HG03039 (cell line): Measurements from ENCODE around the gene PABPC3.

Source experiments
- ATAC-seq: cut with Tn5 transposase; IDR thresholded peaks from one replicate; pipeline ENCODE4 v1.9.1; 2021; ENCODE audit warnings: mild to moderate bottlenecking, moderate library complexity; ENCODE audit not compliant: unreplicated experiment

PABPC3 gene

GRCh38 chr13:25110956-25111584 is 15.1 kb downstream of the PABPC3 start:
- no peak for ATAC-seq

GRCh38 chr13:25111585-25111956 is 15.6 kb downstream of the PABPC3 start:
- ATAC-seq = no peak

- ATAC-seq = no peak
These were observed 16.8 kb downstream of the PABPC3 start for GRCh38 chr13:25112695-25113255.

- peak; percentile 53 for ATAC-seq
These were observed 18.3 kb downstream of the PABPC3 start for GRCh38 chr13:25114220-25114619.

GRCh38 chr13:25116044-25116443 is 20.1 kb downstream of the PABPC3 start:
- no peak for ATAC-seq

GRCh38 chr13:25117312-25117711 is 21.4 kb downstream of the PABPC3 start:
- no peak for ATAC-seq

- no peak for ATAC-seq
These were observed 22.5 kb downstream of the PABPC3 start for GRCh38 chr13:25118378-25118905.

GRCh38 chr13:25130944-25131343 is 35.0 kb downstream of the PABPC3 start:
- no peak for ATAC-seq

GRCh38 chr13:25131881-25132420 is 36.0 kb downstream of the PABPC3 start:
- ATAC-seq = no peak

GRCh38 chr13:25132751-25133390 is 36.9 kb downstream of the PABPC3 start:
- no peak for ATAC-seq

GRCh38 chr13:25135896-25136295 is 40.0 kb downstream of the PABPC3 start:
- ATAC-seq = no peak

- no peak for ATAC-seq
These were observed 41.2 kb downstream of the PABPC3 start for GRCh38 chr13:25136880-25137787.

GRCh38 chr13:25137788-25138115 is 41.8 kb downstream of the PABPC3 start:
- no peak for ATAC-seq

GRCh38 chr13:25141042-25141441 is 45.1 kb downstream of the PABPC3 start:
- no peak for ATAC-seq

- ATAC-seq = no peak
These were observed 47.8 kb downstream of the PABPC3 start for GRCh38 chr13:25143706-25144105.

- peak; percentile 89 for ATAC-seq
These were observed 51.9 kb downstream of the PABPC3 start for GRCh38 chr13:25147638-25148401.

- no peak for ATAC-seq
These were observed 52.5 kb downstream of the PABPC3 start for GRCh38 chr13:25148402-25148771.
